Fibroblast of pulmonary artery (primary cell): ENCODE results near the gene RINL.
"Not testable (repeated sequence)": the region's sequence is repeated elsewhere in the genome, so short reads cannot be mapped to it uniquely, and the experiment has no call there.

Experiments used
- DNase-seq: peaks from one replicate; pipeline ENCODE4 v3.0.0-alpha.2; 2010; ENCODE audit warnings: low read depth
- H3K4me3 ChIP-seq: replicated peaks from 2 replicates; pipeline ENCODE4 v1.5.1; 2011; ENCODE audit warnings: low read depth, mild to moderate bottlenecking, control low read depth, low read length, moderate library complexity
- CTCF ChIP-seq: IDR thresholded peaks from 2 replicates; pipeline ENCODE4 v1.5.1; 2011; ENCODE audit warnings: mild to moderate bottlenecking, control low read depth, low read length, inconsistent platforms; ENCODE audit errors: missing control alignments

Gene RINL

GRCh38 chr19:38826856-38827551, 51.1 kb downstream of the RINL start:
- TF ChIP-seq CTCF, result no peak
- no peak overlapping the region for H3K4me3 ChIP-seq
- DNase-seq, result no peak

- H3K4me3 ChIP-seq, DNase-seq: not testable (repeated sequence)
Measured at GRCh38 chr19:38825936-38826335, 52.1 kb downstream of the RINL start.

- DNase-seq, H3K4me3 ChIP-seq: not testable (repeated sequence)
Measured at GRCh38 chr19:38821230-38821825, 56.7 kb downstream of the RINL start.

- no peak for DNase-seq
- TF ChIP-seq CTCF, result no peak
- no peak overlapping the region for H3K4me3 ChIP-seq
Measured at GRCh38 chr19:38819231-38819920, 58.7 kb downstream of the RINL start.
